ENCODE data around the gene SYNGR3.
"Not testable (repeated sequence)": the region's sequence is repeated elsewhere in the genome, so short reads cannot be mapped to it uniquely, and the experiment has no call there.

Gene SYNGR3

GRCh38 chr16:2033057-2033908, 43.5 kb downstream of the SYNGR3 start:
- FAIRE-seq: no peak
- DNase-seq (ENCODE audit: insufficient read length, low spot score): no peak
- TF ChIP-seq SPI1 (IDR thresholded peaks at IDR 0.05; ENCODE audit: low read depth, low read length): no peak
- no peak for TF ChIP-seq POLR2A (IDR thresholded peaks at IDR 0.05; ENCODE audit: low read depth, low read length)
- no peak for TF ChIP-seq TAF1 (IDR thresholded peaks at IDR 0.05; ENCODE audit: low read depth, low read length)
- TF ChIP-seq POLR2AphosphoS5 (IDR thresholded peaks at IDR 0.05; ENCODE audit: low read depth, low read length): no peak
- TF ChIP-seq POU2F2 (IDR thresholded peaks at IDR 0.05; ENCODE audit: low read depth, low read length): no peak
- TF ChIP-seq PAX5 (IDR thresholded peaks at IDR 0.05; ENCODE audit: insufficient read depth, low read length, severe bottlenecking): no peak

- FAIRE-seq; DNase-seq (ENCODE audit: insufficient read length, low spot score): not testable (repeated sequence)
Observed at GRCh38 chr16:2033909-2034695, 44.3 kb downstream of the SYNGR3 start.

- FAIRE-seq (no peak), DNase-seq (ENCODE audit: insufficient read length, low spot score) (no peak)
- no peak for TF ChIP-seq SPI1 (IDR thresholded peaks at IDR 0.05; ENCODE audit: low read depth, low read length)
- no peak for TF ChIP-seq POLR2A (IDR thresholded peaks at IDR 0.05; ENCODE audit: low read depth, low read length)
- no peak for TF ChIP-seq PAX5 (IDR thresholded peaks at IDR 0.05; ENCODE audit: insufficient read depth, low read length, severe bottlenecking)
- no peak for TF ChIP-seq POU2F2 (IDR thresholded peaks at IDR 0.05; ENCODE audit: low read depth, low read length)
- no peak for TF ChIP-seq TAF1 (IDR thresholded peaks at IDR 0.05; ENCODE audit: low read depth, low read length)
- TF ChIP-seq POLR2AphosphoS5 (IDR thresholded peaks at IDR 0.05; ENCODE audit: low read depth, low read length): no peak
Observed at GRCh38 chr16:2034696-2035430, 45.1 kb downstream of the SYNGR3 start.

- DNase-seq (ENCODE audit: insufficient read length, low spot score) (no peak), FAIRE-seq (no peak)
- TF ChIP-seq TAF1 (IDR thresholded peaks at IDR 0.05; ENCODE audit: low read depth, low read length) (no peak), SPI1 (IDR thresholded peaks at IDR 0.05; ENCODE audit: low read depth, low read length) (no peak), PAX5 (IDR thresholded peaks at IDR 0.05; ENCODE audit: insufficient read depth, low read length, severe bottlenecking) (no peak), POLR2A (IDR thresholded peaks at IDR 0.05; ENCODE audit: low read depth, low read length) (no peak), POU2F2 (IDR thresholded peaks at IDR 0.05; ENCODE audit: low read depth, low read length) (no peak), POLR2AphosphoS5 (IDR thresholded peaks at IDR 0.05; ENCODE audit: low read depth, low read length) (no peak)
Observed at GRCh38 chr16:2035431-2036199, 45.8 kb downstream of the SYNGR3 start.

DNA sequence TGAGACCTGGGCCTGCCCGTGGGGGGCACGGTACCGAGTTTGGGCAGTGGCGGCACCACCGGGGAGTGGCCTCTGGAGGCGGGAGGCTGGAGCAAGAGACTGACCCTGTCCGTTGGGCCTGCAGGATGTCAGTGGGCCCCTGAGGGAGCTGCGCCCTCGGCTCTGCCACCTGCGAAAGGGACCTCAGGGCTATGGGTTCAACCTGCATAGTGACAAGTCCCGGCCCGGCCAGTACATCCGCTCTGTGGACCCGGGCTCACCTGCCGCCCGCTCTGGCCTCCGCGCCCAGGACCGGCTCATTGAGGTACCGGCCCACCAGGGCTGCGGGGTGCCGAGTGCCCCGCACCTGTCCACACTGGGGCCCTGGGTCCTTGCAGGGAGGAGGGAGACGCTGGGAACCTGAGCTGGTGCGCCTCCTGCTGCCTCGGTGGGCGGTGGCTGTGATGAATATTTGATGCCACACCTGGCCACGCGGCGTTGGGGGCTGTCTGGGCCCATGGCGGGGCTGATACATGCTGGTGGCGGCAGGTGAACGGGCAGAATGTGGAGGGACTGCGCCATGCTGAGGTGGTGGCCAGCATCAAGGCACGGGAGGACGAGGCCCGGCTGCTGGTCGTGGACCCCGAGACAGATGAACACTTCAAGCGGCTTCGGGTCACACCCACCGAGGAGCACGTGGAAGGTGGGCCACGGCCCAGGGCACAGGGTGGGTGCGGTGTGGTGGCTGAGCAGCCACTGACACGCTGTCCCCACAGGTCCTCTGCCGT, 46.6 kb downstream of the SYNGR3 start:
- DNase-seq (ENCODE audit: insufficient read length, low spot score) (no peak), FAIRE-seq (no peak)
- TF ChIP-seq PAX5 (IDR thresholded peaks at IDR 0.05; ENCODE audit: insufficient read depth, low read length, severe bottlenecking) (no peak), POU2F2 (IDR thresholded peaks at IDR 0.05; ENCODE audit: low read depth, low read length) (no peak), POLR2AphosphoS5 (IDR thresholded peaks at IDR 0.05; ENCODE audit: low read depth, low read length) (no peak), POLR2A (IDR thresholded peaks at IDR 0.05; ENCODE audit: low read depth, low read length) (no peak), TAF1 (IDR thresholded peaks at IDR 0.05; ENCODE audit: low read depth, low read length) (no peak), SPI1 (IDR thresholded peaks at IDR 0.05; ENCODE audit: low read depth, low read length) (no peak)

DNA sequence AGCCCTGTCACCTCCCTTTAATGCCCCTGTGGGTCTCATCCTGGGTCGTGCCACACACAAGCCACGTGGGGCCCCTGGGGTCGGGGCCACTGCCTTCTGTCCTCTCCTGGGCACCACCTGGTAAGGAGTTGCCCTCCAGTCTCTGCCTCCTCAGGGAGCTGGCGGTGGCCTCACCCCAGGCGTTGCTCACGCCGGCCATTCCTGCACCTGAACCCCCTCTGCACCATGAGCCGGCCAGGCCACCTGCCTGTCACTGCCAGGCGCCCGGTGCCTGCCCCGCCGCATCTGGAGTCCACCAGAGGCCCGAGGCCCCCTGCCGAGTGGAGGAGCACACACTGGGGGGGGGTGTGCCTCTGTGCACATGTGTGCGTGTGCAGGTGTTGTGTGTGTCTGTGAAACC, 47.3 kb downstream of the SYNGR3 start:
- DNase-seq (ENCODE audit: insufficient read length, low spot score) (no peak), FAIRE-seq (no peak)
- TF ChIP-seq POLR2AphosphoS5 (IDR thresholded peaks at IDR 0.05; ENCODE audit: low read depth, low read length): no peak
- no peak for TF ChIP-seq PAX5 (IDR thresholded peaks at IDR 0.05; ENCODE audit: insufficient read depth, low read length, severe bottlenecking)
- no peak for TF ChIP-seq POU2F2 (IDR thresholded peaks at IDR 0.05; ENCODE audit: low read depth, low read length)
- no peak for TF ChIP-seq POLR2A (IDR thresholded peaks at IDR 0.05; ENCODE audit: low read depth, low read length)
- no peak for TF ChIP-seq SPI1 (IDR thresholded peaks at IDR 0.05; ENCODE audit: low read depth, low read length)
- TF ChIP-seq TAF1 (IDR thresholded peaks at IDR 0.05; ENCODE audit: low read depth, low read length): no peak

DNA sequence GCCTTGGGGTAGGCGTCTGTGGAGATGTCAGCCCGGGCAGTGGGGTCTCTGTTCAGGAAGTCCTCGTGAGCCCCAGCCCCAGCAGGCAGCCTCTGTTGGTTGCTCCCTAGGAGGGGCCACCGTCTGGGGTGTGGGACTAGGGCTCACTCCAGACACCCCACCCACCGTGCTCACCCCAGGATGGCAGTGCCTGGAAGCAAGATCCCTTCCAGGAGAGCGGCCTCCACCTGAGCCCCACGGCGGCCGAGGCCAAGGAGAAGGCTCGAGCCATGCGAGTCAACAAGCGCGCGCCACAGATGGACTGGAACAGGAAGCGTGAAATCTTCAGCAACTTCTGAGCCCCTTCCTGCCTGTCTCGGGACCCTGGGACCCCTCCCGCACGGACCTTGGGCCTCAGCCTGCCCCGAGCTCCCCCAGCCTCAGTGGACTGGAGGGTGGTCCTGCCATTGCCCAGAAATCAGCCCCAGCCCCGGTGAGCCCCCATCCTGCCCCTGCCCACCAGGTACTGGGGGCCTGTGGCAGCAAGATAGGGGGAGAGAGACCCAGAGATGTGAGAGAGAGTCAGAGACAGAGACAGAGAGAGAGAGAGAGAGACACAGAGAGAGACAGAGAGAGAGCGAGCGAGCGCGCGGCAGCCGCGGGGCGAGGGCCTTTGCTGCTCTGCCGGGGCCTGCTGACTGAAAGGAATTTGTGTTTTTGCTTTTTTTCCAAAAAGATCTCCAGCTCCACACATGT, 48.0 kb downstream of the SYNGR3 start:
- DNase-seq (ENCODE audit: insufficient read length, low spot score): no peak
- FAIRE-seq: no peak
- no peak for TF ChIP-seq TAF1 (IDR thresholded peaks at IDR 0.05; ENCODE audit: low read depth, low read length)
- no peak for TF ChIP-seq POU2F2 (IDR thresholded peaks at IDR 0.05; ENCODE audit: low read depth, low read length)
- no peak for TF ChIP-seq PAX5 (IDR thresholded peaks at IDR 0.05; ENCODE audit: insufficient read depth, low read length, severe bottlenecking)
- TF ChIP-seq SPI1 (IDR thresholded peaks at IDR 0.05; ENCODE audit: low read depth, low read length): no peak
- no peak for TF ChIP-seq POLR2AphosphoS5 (IDR thresholded peaks at IDR 0.05; ENCODE audit: low read depth, low read length)
- no peak for TF ChIP-seq POLR2A (IDR thresholded peaks at IDR 0.05; ENCODE audit: low read depth, low read length)

Data from GM12891 (cell line).